Tibial artery (tissue), 4 donors: ENCODE measurements around the gene VN1R5.
"Not testable (repeated sequence)": the region's sequence is repeated elsewhere in the genome, so short reads cannot be mapped to it uniquely, and the experiment has no call there.

Experiments used
- DNase-seq, 2 donors: peaks; one replicate each; pipeline ENCODE4 v3.0.0-alpha.2; 2019
- H3K27ac ChIP-seq, 2 donors: fragments of 200-600 bp; sonication (generic) in 1 of 2; 1 replicate in 1 of 2; 2 replicates in 1 of 2; pipeline ENCODE4 v1.5.1; 2018 to 2019; ENCODE audit warnings: mild to moderate bottlenecking in 1 of 2
- H3K27me3 ChIP-seq, 2 donors: fragments of 200-600 bp; sonication (generic) in 1 of 2; one replicate each; pipeline versions ENCODE4 v1.5.1 to v1.6.0; 2016 to 2019
- H3K36me3 ChIP-seq, 3 donors: fragments of 200-600 bp; sonication (generic) in 2 of 3; one replicate each; pipeline ENCODE4 v1.5.1; 2016 to 2019; ENCODE audit warnings: mild to moderate bottlenecking in 2 of 3
- H3K4me1 ChIP-seq, 4 donors: fragments of 200-600 bp; sonication (generic) in 2 of 4; 1 replicate in 3 of 4; 2 replicates in 1 of 4; pipeline ENCODE4 v1.5.1; 2016 to 2019
- H3K4me3 ChIP-seq, 2 donors: fragments of 200-600 bp; sonication (generic) in 1 of 2; 1 replicate in 1 of 2; 2 replicates in 1 of 2; pipeline ENCODE4 v1.5.1; 2018 to 2019; ENCODE audit warnings: mild to moderate bottlenecking in 2 of 2
- H3K9me3 ChIP-seq, 3 donors: fragments of 200-600 bp; sonication (generic) in 1 of 3; one replicate each; pipeline ENCODE4 v1.5.1; 2016 to 2019
- CTCF ChIP-seq, 2 experiments: fragments of 200-600 bp in 1 of 2; fragments of 450-650 bp in 1 of 2; IDR thresholded peaks; one replicate each; pipeline ENCODE4 v1.5.1; 2017 to 2019; ENCODE audit warnings: antibody characterized with exemption in 2 of 2, mild to moderate bottlenecking in 1 of 2, moderate library complexity in 1 of 2
- intact Hi-C: fragments of 100-400 bp; cut with DNase I; formaldehyde crosslinking; loops from one replicate; pipeline ENCODE4 v1.15.0; 2023; ENCODE audit warnings: low total_unique reads

The VN1R5 gene

GRCh38 chr1:247212627-247213617, 43.0 kb upstream of the VN1R5 start:
- Histone ChIP-seq H3K4me3 (no peak overlapping the region), H3K9me3 (no peaks in the 10 kb centered on the region), H3K4me1 (peaks cover 0 to 39% (median 10%) of the 10 kb centered on the region in 4 donors), H3K27ac (peak overlapping the region in 1 of 2 donors; percentile 93), H3K36me3 (no peaks in the 10 kb centered on the region), H3K27me3 (no peaks in the 10 kb centered on the region)
- no peak for DNase-seq
- TF ChIP-seq CTCF (IDR thresholded peaks at IDR 0.05): no peak
- intact Hi-C loops: no loop called here

- H3K36me3 ChIP-seq: no peaks in the 10 kb centered on the region
- DNase-seq: no peak
- H3K4me3 ChIP-seq: no peak overlapping the region
- no peak for TF ChIP-seq CTCF (IDR thresholded peaks at IDR 0.05)
- H3K9me3 ChIP-seq: no peaks in the 10 kb centered on the region
- peaks cover 0 to 13% (median 0%) of the 10 kb centered on the region in 4 donors for H3K4me1 ChIP-seq
- H3K27ac ChIP-seq: no peak overlapping the region
- no peaks in the 10 kb centered on the region for H3K27me3 ChIP-seq
- intact Hi-C loops: no loop called here
Measured at GRCh38 chr1:247216261-247216660, 39.6 kb upstream of the VN1R5 start.

GRCh38 chr1:247218121-247218651, 37.7 kb upstream of the VN1R5 start:
- no peak overlapping the region for H3K27ac ChIP-seq
- no peaks in the 10 kb centered on the region for H3K36me3 ChIP-seq
- H3K4me3 ChIP-seq: no peak overlapping the region
- H3K27me3 ChIP-seq: no peaks in the 10 kb centered on the region
- intact Hi-C loops: no loop called here
- no peaks in the 10 kb centered on the region for H3K9me3 ChIP-seq
- TF ChIP-seq CTCF (IDR thresholded peaks at IDR 0.05): no peak
- DNase-seq: no peak
- no peaks in the 10 kb centered on the region for H3K4me1 ChIP-seq

- H3K36me3 ChIP-seq, H3K4me1 ChIP-seq, intact Hi-C loops, H3K27ac ChIP-seq, H3K4me3 ChIP-seq, H3K27me3 ChIP-seq, DNase-seq: not testable (repeated sequence)
- peaks cover 0 to 14% (median 5%) of the 10 kb centered on the region in 3 donors for H3K9me3 ChIP-seq
Measured at GRCh38 chr1:247220280-247220679, 35.6 kb upstream of the VN1R5 start.

GRCh38 chr1:247222840-247223239, 33.0 kb upstream of the VN1R5 start:
- Histone ChIP-seq H3K27ac (no peak overlapping the region), H3K4me3 (no peak overlapping the region), H3K9me3 (peaks cover 0 to 16% (median 5%) of the 10 kb centered on the region in 3 donors), H3K27me3 (no peaks in the 10 kb centered on the region), H3K4me1 (no peaks in the 10 kb centered on the region), H3K36me3 (no peaks in the 10 kb centered on the region)
- intact Hi-C loops: no loop called here
- DNase-seq: no peak
- TF ChIP-seq CTCF (IDR thresholded peaks at IDR 0.05): no peak

GRCh38 chr1:247224822-247225221, 31.1 kb upstream of the VN1R5 start:
- Histone ChIP-seq H3K9me3 (peaks cover 0 to 24% (median 13%) of the 10 kb centered on the region in 3 donors), H3K27me3 (no peaks in the 10 kb centered on the region), H3K4me3 (no peak overlapping the region), H3K4me1 (no peaks in the 10 kb centered on the region), H3K27ac (no peak overlapping the region), H3K36me3 (no peaks in the 10 kb centered on the region)
- intact Hi-C loops: no loop called here
- DNase-seq: no peak
- no peak for TF ChIP-seq CTCF (IDR thresholded peaks at IDR 0.05)
